DMS79 treated with DMSO at 0.1 percent for 48 hours (cell line): ENCODE results near the gene LAMA5.
"Not testable (repeated sequence)": the region's sequence is repeated elsewhere in the genome, so short reads cannot be mapped to it uniquely, and the experiment has no call there.

Experiments
- DNase-seq: peaks from one replicate; lab custom pipeline; 2025; lab: John Stamatoyannopoulos, UW

Gene LAMA5

DNA sequence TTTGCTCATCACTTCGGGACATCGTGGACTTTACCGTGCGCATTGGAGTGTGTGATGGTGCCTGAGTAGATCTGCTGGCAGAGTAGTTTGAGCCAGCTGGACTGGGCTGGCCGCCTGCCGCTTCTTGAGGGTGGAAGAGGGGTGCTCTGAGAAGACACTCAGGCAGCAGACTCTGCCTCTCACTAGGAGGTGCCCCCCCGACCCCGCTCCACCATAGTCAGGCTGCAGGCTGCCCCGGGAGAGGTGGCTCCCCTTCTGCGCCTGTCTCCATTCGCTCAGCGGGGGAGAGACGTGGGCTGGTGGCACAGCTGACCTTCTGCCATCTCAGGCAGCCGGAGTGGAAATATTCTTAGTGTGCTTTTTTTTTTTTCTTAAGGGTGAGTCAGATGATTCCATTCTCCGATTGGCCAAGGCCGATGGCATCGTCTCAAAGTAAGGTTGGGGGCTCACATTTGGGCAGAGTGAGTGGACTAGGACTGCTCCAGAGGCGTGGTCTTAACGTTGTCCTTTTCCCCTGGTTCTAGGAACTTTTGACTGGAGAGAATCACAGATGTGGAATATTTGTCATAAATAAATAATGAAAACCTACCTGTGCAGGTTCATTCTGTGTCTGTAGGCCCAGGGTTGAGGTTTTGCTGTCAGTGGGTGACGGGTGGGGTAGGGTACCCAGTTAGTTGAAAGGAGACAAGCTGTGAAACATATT, 21.0 kb upstream of the LAMA5 start:
- DNase-seq = no peak

GRCh38 chr20:62387219-62387913, 20.3 kb upstream of the LAMA5 start:
- DNase-seq = no peak

DNA sequence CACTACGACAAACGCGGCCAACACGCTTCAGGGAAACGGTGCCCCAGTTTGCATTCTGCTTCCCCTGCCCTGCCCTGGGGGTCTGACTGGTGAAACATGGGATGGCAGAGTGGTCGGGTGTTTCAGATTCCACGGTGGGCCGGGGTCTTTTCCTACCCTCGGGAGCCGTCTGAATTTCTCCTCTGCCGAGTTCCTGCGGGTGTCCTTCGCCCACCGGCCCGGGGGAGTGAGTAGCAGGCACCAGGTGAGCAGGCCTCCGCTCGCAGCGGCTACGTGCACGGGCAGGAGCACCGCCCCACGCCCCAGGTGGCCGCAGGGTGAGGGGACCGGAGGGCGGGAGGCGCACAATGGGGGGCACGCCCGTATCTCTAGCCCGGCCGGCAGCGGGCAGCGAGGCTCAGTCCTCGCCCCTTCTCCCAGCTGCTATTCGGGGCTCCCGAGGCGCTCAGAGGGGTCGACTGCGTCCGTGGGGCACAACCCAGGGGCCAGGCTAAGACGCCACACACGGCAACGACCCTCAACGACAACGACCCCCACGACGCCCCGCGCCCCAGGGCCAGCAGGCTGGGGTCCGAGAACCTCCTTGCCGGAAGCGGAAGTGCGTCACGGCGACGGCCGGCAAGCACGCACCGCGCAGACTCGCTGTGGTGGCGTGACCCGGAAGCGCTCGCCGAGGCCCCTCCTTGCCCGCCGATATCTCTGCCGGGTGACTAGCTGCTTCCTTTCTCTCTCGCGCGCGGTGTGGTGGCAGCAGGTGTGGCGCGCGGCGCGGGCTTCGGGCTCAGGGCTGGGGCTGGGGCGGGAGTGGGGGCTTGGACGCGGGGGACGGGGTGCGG, 19.5 kb upstream of the LAMA5 start, which contains the start of gene RPS21:
Gene RPS21, plus strand, starts transcription at position 721 of the 836 bp plus-strand sequence. CDS start 236 bp downstream, outside the sequence.
- peak; percentile 83 for DNase-seq

DNA sequence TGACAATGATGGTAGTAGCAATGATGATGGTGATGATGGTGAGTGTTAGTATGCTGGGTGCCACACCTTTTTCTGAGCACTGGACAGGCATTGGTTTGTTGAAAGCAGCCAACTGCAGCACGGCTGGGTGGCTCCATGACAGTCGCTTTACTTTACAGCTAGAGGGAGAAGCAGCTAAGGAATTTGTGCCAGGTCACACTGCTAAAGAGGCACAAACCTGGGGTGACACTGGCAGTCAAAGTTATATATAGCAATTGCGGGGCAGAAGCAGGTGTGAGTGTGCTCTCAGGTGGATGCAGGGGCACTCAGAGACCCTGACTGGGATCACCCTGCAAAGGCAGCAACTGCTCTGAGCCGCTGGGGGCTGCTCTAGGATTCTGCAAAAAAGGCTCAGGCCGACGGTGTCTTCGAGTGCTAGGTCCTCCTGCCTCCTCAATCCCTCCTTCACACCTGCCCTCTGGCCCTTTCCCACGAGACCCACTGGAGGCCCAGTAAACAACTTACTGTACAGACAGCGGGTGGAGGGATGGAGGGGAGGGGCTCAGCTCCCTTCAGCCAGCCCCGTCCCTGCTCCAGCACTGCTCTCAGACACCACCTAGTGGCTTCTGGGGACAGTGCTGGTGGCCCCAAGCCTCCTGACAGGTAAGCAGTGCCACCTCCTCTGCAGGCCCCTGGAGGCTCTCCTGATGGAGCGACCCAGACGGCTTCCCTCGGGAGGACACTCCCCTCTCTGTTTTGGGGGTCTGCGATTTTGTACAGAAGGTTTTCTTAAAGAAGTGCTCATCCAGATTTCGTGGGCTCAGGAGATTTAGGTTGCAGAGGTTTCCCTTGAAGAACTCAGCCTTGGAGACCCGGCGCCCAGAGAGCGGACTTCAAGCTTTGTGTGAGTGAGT, 15.4 kb upstream of the LAMA5 start:
- DNase-seq = peak; percentile 56

DNA sequence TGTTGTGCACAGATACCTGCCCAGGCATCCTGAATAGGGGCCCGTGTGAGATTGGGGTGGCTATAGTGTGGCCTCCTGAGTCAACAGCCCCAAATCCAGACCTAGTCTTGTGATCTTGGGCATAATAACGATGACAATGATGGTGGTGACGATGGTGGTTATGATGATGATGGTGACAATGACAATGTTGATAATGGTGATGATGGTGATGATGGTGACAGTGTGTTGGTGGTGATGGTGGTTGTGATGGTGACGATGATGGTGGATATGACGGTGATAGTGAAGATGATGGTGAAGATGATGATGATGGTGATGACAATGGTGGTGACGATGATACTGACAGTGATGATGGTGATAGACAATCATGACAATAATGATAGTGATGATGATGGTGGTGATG, 14.7 kb upstream of the LAMA5 start:
- no peak for DNase-seq

DNA sequence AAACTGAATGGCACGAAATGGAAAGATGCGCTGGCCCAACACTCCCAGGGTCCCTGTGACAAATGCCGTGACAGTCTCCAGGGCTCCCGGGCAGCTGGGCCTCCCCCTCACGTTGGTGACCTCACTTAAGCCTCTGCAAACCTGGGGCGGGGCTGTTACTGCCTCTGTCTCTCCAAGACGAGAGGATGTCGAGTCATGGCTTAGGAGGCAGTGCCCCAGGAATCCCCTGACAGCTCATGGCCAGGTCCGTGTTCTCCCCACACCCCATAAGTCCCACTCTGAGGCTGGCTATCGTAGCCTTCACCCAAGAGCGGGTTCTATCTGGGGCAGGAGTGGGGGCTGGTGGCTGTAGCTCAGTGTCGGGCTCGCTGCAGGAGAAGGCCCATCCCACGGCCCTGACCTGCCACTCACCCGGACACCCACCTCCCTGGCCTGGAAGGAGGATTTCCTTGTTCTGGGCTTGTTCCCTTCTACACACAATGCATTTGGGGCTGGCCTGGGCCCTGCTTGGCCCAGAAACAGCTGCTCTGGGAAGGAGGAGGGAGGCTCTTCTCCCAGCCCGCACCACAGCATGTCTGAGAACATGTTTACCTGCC, 14.2 kb upstream of the LAMA5 start:
- DNase-seq = no peak

DNA sequence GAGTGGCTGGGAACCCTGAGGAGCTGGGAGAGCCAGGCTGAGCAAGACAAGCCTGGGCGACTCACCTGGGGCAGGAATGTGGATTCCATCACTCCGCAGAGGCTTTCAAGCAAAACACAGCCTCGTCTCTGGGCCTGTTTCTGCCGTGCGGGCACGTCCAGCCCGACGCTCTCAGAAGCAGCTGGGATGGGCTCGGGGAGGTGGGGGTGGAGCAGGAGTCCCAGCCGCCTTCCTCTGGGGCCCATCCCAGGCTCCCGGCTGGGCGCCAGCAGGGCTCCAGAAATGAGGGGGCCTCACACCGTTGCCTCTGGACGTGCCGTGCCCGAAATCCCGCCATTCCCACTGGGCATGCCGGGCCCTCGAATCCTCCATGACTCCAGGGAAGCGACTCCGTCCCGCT, 11.1 kb upstream of the LAMA5 start:
- peak; percentile 40 for DNase-seq

DNA sequence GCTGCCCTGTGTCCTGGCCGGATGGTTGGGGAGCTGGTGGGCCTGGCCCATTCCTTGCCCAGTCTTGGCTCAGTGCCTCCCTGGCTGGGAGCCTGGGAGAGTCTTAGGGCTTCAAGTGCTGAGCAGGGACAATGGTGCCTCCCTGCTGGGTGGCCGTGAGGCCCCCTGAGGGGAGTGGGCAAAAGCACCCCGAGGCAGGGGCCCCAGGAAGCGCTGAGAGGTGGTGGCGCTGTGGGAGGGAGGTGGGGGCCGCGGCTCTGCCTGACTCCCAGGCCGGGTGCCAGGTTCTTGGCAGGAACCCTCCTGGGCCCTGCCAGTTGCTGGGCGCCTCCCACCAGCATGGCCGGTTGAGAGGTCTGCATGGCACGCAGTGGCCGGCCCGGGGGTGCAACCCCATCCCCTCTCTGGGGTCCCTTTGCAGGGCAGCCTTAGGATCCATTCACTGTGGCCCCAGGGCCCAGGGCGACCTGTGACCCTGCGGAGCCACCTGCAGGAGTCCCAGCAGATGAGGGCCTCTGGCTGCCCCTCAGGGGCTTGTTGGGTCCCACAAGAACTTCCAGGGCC, 10.6 kb upstream of the LAMA5 start:
- DNase-seq = peak; percentile 8

DNA sequence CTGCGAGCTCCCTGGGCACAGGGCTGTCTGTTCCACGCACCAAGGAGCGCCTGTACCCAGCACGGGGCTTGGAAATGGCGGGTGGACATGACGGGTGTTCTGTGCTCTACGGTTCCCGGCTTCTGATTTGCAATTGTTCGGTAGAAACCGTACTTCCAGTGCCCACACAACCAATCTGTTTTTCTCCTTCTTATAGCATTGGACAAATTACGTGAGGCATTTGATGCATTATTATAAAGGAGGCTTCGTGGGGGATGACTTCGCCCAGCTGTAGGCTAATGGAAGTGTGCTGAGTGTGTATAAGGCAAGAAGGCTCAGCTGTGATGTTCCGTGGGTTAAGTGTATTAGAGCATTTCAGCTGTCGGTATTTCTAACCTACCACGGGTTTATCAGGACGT, 10.0 kb upstream of the LAMA5 start:
- DNase-seq = no peak

GRCh38 chr20:62376112-62377063, 9.3 kb upstream of the LAMA5 start:
- DNase-seq = no peak

- DNase-seq = no peak
Observed at GRCh38 chr20:62374331-62375152, 7.4 kb upstream of the LAMA5 start.

DNA sequence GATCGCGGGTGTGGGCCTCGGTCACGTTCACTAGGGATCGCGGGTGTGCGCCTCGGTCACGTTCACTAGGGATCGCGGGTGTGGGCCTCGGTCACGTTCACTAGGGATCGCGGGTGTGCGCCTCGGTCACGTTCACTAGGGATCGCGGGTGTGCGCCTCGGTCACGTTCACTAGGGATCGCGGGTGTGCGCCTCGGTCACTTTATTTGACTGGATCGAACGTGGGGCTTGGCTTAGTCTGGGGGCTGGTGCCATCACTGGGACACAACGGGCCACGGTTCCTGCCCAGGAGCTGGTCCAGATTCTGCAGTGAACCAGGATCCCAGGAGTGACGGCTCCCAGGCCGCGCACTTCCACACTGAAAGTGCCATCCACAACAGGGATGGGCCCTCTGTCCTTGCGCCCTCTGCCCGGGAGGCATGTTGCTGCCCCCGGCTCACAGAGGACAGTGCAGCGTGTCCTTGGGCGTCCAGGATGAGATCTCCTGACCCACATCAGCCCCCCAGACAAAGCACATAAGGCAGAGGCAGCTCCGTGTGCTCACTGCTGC, 6.6 kb upstream of the LAMA5 start:
- DNase-seq = not testable (repeated sequence)

DNA sequence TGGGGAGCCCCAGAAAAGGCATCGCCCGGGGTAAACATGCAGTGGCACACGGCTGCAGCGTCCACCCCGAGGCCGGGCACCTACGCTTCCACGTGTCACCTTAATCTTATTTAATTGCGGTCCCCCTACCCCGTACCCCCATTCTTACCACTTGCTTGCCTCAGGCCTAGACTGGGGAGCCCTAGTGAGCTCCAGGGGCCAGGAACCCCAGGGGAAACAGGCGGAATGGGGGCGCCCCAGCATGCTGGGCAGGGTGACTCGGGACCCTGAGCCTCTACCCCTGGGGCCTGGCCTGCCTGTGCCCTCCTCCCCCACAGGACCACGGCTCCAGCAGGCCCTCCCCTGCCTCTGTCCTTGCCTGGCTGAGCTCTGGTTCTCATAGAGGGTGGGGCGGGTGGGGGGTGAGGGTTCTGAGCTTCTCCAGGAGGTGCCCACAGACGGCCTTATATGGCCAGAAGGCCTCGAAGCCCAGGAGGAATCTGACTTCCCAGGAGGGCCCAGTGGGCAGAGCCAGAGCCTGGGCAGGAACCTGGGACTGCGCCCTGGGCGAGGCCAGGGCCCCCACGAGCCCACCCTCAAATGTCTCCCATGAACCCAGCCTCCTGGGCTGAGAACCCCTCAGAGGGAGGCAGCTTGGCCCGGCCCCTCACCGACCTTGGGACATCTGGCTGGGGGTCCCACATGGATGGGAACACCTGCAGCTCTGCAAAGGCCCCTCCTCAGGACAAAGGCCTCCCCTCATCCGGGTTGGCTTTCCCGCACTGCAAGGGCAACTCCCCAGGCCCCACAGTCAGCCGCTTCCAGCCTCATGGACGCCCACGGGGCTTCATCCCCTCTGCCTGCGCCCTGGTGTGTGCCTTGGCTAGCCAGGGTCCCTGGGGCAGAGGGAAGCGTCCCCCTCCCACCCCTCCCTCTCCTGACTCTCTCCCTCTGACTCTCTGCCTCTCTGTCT, 5.2 kb upstream of the LAMA5 start:
- DNase-seq = no peak

DNA sequence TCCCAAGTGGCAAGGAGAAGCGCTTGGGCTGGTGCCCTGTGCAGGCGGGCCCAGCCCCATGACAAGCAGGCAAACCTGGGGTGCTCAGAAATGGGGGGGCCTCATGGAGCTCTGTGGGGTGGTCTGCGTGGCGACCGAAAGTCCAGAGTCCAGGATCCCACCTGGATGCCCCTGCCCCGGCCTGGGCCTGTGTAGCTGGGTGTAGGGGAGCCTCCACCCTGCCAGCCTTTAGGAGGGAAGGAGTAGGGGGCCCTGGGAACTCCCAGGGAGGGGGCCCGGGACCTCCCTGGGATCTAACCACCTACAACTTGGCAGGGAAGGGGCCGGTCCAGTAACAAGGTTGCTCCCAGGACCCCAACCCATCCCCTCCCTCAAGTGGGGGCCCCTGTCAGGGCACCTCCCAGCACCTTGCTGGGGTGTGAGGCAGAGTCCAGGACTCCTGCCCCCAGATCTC, 4.5 kb upstream of the LAMA5 start:
- DNase-seq = no peak

DNA sequence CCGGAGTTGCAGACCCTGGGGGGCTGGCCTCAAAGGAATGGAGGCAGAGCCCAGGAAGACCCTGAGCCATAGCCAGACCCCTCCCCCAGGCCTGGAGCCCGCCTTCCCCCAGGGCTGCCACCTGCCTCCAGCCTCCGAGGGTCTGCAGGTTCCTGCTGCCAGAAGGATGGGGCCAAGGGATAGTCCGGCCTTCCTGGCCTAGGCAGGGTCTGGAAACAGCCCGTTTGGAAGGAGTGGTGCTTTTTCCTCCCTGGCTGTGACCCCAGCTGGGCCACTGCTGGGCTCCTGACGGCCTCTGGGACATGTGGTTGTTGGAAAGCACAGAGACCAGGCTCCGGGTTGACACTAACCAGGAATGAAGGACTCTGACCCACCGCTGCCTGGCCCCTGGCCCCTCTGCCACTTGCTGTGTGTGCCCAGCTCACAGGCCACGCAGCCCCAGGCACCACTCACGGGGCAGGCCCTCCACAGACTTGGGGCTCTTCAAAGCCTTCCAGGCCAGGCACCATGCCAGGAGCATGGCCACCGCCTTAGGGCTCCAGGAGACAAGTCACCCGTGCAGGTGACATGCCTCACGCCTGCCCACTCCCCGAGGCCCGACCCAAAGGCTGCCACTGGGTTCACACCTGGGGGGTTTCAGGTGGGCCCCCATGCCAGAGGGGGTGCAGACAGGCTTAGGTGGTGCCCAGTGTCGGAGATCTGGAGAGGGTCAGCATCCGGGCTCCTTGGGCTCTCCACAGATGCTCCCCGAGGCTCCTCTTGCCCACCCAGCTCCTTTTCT, 3.9 kb upstream of the LAMA5 start:
- DNase-seq = peak; percentile 13

- peak; percentile 14 for DNase-seq
Observed at GRCh38 chr20:62370115-62370806, 3.1 kb upstream of the LAMA5 start.
